ENCODE measurements around the gene VCL.
"Not testable (repeated sequence)": the region's sequence is repeated elsewhere in the genome, so short reads cannot be mapped to it uniquely, and the experiment has no call there.

Gene VCL

DNA sequence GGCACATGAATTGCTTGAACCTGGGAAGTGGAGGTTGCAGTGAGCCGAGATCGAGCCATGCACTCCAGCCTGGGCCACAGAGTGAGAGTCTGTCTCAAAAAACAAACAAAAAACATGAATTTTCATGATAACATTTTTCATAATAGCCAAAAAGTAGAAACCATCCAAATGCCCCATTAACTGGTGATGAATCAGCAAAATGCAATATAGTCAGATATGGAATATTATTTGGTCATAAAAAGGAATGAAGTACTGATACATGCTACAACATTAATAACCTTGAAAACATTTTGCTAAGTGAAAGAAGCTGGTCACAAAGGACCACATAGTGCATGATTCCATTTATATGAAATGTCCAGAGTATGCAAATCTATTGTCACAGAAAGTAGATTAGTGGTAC, 24.5 kb upstream of the VCL start:
- no peak for DNase-seq

- DNase-seq, result no peak
Measured at GRCh38 chr10:73974309-73974946, 23.5 kb upstream of the VCL start.

- DNase-seq, result no peak
Measured at GRCh38 chr10:73975388-73975787, 22.5 kb upstream of the VCL start.

GRCh38 chr10:73979141-73979808, 18.6 kb upstream of the VCL start:
- no peak for DNase-seq

GRCh38 chr10:73979809-73980433, 18.0 kb upstream of the VCL start:
- DNase-seq, result no peak

DNA sequence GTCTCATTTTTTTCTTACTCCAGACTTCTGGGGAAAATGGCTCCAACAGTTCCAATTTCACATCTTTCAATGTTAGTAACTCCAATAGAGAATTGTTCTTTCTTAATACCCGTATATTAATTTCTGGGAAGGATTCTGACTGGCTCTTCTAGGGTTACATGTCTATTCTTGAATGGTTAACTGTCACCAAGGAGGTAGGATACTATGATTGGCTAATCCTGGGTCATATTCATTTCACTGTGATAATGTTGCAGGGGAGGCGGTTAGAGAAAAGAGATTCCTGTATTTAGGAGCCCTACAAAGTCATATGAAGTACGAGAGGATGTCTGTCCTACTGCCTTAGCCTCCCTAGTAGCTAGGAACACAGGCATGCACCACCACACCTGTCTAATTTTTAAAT, 16.1 kb upstream of the VCL start:
- no peak for DNase-seq

- DNase-seq, result no peak
Measured at GRCh38 chr10:73983096-73984047, 14.5 kb upstream of the VCL start.

GRCh38 chr10:73989594-73990150, 8.2 kb upstream of the VCL start:
- DNase-seq, result no peak

- DNase-seq, result no peak
Measured at GRCh38 chr10:73991203-73991883, 6.6 kb upstream of the VCL start.

- no peak for DNase-seq
Measured at GRCh38 chr10:73991884-73992245, 6.1 kb upstream of the VCL start.

DNA sequence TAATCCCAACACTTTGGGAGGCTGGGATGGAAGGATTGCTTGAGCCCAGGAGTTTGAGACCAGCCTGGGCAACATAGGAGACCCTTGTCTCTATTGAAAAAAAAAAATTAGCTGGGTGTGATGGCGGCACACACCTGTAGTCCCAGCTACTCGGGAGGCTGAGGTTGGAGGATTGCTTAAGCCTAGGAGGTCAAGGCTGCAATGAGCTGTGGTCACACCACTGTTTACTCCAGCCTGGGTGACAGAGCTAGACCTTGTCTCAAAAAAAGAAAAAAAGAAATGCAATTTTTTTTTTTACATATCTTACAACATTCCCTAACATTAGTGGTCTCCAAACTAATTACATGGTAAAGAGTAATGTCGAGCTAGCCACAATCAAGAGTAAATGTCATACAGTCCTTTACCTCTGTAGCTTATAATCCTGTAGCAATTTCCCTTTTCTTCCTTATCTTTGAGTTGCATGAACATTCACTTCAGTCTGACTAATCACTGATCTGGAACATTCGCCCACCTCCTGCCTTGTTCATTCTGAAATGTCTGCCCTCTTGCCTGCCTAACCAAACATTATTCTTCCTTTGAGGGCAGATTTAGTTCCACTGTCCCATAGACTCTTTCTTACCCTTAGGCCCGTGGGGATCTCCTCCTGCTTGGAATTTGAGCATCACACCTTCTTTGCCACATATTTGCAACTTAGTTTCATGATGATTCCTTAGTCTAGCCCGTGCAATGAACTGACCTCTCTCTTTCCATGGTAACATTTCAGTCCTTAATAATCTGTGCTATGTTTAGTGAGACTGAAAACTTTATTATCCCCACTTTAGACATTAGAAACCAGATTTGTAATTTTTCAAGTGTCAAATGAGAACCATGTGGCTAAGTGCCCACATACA, 4.8 kb upstream of the VCL start:
- no peak for DNase-seq

- DNase-seq, result no peak
Measured at GRCh38 chr10:73995035-73995358, 2.9 kb upstream of the VCL start.

DNA sequence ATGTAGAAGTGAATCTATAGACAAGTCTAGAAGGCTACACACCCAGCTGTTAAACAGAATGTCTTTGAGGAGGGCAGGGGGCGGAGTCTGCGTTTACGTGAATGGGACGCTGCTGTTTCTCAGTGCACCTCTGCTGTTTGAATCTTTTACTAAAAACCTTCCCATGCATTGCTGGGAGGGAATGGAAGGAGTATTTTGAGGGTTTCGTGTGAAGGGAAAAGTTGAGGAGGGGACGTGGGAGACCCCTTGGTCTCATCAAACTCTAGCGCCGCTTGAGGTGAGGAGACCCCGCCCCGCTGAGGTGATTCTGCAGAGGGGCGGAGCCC, 492 bp upstream of the VCL start:
- DNase-seq, result no peak

- no peak for DNase-seq
Measured at GRCh38 chr10:73998623-73998928, 660 bp downstream of the VCL start.

DNA sequence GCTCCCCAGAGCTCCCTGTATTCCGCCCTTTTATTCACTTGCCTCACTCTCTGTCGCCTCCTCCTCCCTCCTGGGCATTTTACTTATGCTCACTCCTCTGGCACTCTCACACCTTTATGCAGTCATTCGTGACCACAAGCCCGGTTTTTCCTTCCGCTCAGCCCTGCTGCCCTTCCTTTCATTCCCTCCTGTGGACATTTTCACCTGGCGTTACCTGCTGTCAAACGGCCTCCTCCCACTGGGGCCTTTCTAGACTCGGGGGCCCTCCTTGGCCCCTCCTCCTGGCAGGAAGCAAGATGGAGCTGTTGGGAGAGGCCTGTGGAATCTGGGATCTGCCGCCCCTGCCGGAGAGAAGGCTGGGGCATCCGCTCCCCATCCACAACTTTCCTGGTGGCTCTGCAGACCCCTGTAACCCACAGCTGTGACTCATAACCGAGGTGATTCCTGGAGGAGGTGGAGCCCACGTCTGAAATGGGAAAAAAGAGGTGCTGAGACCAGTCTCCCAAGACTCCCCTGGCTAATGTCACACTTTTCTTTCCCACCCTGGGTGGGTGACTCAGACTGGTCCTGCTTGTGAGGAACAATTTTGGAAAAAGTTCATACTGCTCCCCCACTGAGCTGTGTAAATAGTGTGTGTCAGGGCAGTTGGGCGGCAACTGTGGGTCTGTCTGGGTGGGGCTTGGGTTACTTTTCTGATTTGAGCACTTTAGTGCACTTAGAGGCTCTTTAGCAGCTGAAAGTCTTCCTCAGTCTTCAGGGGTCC, 1.2 kb downstream of the VCL start:
- peak; percentile 82 for DNase-seq

- DNase-seq, result no peak
Measured at GRCh38 chr10:73999703-74000102, 1.8 kb downstream of the VCL start.

GRCh38 chr10:74000244-74000643, 2.3 kb downstream of the VCL start:
- DNase-seq, result not testable (repeated sequence)

DNA sequence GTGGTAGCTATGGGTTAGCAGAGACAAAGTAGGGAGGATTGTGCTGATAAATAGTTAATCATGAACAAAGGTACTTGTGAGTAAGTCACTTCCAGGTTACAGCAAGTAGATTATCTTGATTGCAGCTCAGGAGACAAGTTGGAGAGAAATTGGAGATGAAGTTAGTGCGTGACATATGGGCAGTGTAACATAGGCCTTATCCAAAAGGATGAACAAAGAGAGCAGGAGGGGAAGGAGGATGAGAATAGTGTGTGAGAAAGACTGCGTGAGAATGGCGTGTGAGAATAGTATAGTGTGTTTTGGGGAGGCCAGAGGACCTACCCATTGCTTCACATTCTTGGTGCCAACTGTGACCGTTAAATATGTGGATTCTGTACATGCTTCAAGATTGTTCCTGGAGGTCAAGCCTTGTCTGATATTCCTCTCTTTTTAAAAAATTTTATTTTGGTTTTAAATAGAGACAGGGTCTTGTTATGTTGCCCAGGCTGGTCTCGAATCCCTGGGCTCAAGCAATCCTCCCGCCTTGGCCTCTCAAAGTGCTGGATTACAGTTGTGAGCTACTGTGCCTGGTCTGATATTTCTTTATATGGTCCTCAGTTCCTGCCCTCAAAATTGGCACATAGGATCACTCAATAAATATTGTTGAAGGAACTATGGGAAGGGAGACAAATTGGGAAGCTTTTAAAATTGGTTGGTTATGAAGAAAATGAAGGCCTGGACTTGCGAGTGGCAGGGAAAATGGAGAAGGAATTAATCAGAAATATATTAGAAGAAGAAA, 3.2 kb downstream of the VCL start:
- no peak for DNase-seq

DNA sequence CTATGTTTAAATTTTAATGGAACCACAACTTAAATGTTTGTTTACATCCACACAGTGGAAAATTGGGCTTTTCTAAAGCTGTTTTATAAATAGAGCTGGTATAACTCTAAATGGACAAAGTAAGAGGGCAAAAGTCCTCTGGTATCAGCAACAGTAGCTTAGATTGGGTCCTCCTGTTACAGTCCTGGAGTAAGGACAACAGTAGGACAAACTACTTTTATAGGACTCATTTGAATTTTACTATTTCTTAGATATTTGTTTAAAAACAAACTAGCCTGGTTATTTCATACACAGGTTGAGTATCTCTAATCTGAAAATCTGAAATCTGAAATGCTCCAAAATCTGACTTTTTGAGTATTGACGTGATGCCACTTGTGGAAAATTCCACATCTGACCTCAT, 8.4 kb downstream of the VCL start:
- no peak for DNase-seq

GRCh38 chr10:74008212-74008731, 10.4 kb downstream of the VCL start:
- DNase-seq, result no peak
